Panc1 (cell line): ENCODE data around the gene DNMT3A. TPM values are rescaled to one million over a fixed set of nuclear protein-coding genes. Genes with fewer than 3 reads are reported as not detected.

ENCODE experiments used
- ATAC-seq: fragments of 200-7000 bp; cut with Tn5 transposase; 2 replicates; pipeline ENCODE4 v1.9.1; 2020; ENCODE audit warnings: mild to moderate bottlenecking, moderate library complexity
- BruUV-seq: library from RNA; stranded (reverse); fragments of 400-500 nt; replicated peaks from 2 replicates; lab custom pipeline; 2021; lab: Mats Ljungman, UMichigan
- CTCF ChIA-PET: fragments of 300-600 bp; sonication (Branson Sonifier 250); formaldehyde crosslinking; loops from one replicate; lab custom pipeline; 2022; ENCODE audit warnings: antibody characterized with exemption; lab: Charles Lee
- POLR2A ChIA-PET: fragments of 300-600 bp; sonication (Branson Sonifier 250); formaldehyde crosslinking; loops from one replicate; lab custom pipeline; 2022; ENCODE audit warnings: antibody characterized with exemption; lab: Charles Lee
- DNase-seq: peaks from one replicate; pipeline ENCODE4 v3.0.0-alpha.2; 2010; ENCODE audit warnings: low read depth, low spot score
- H3K27ac ChIP-seq: 2 replicates; pipeline ENCODE4 v1.5.1; 2011; ENCODE audit warnings: mild to moderate bottlenecking, low read length, inconsistent platforms
- H3K27me3 ChIP-seq: fragments of 200-500 bp; sonication (Bioruptor generic); 2 replicates; pipeline ENCODE4 v1.6.0; 2014; ENCODE audit warnings: low read length, inconsistent platforms; ENCODE audit not compliant: control insufficient read depth, insufficient read depth
- H3K36me3 ChIP-seq: fragments of 200-500 bp; sonication (Bioruptor generic); 2 replicates; pipeline ENCODE4 v1.5.1; 2014; ENCODE audit warnings: inconsistent platforms, mild to moderate bottlenecking, low read length, moderate library complexity; ENCODE audit not compliant: control insufficient read depth, insufficient read depth
- H3K4me1 ChIP-seq: 2 replicates; pipeline ENCODE4 v1.5.1; 2011; ENCODE audit warnings: inconsistent platforms, mild to moderate bottlenecking, low read length, moderate library complexity; ENCODE audit not compliant: control insufficient read depth, insufficient read depth
- H3K4me3 ChIP-seq, 2 experiments: 2 replicates each; pipeline ENCODE4 v1.5.1; 2011 to 2012; ENCODE audit warnings: low read depth in 2 of 2, low read length in 2 of 2, mild to moderate bottlenecking in 2 of 2, inconsistent platforms in 1 of 2, moderate library complexity in 1 of 2
- H3K9me3 ChIP-seq: fragments of 200-500 bp; sonication (Bioruptor generic); 2 replicates; pipeline ENCODE4 v1.5.1; 2014; ENCODE audit warnings: low read depth, mild to moderate bottlenecking, inconsistent platforms, low read length, moderate library complexity; ENCODE audit not compliant: control insufficient read depth, insufficient read depth
- POLR2AphosphoS5 ChIP-seq: IDR thresholded peaks from 2 replicates; pipeline ENCODE4 v1.6.1; 2012; ENCODE audit warnings: mild to moderate bottlenecking, low read depth, low read length, moderate library complexity
- SIN3A ChIP-seq: IDR thresholded peaks from 2 replicates; pipeline ENCODE4 v1.6.1; 2012; ENCODE audit warnings: low read depth, mild to moderate bottlenecking, low read length, moderate library complexity, borderline replicate concordance; ENCODE audit not compliant: insufficient read depth
- TCF7L2 ChIP-seq: IDR thresholded peaks from 2 replicates; pipeline ENCODE4 v1.6.1; 2011; ENCODE audit warnings: mild to moderate bottlenecking, low read depth, low read length, inconsistent platforms
- in situ Hi-C: cut with HindIII; loops from 2 replicates; pipeline ENCODE4 v1.10.0; 2016; ENCODE audit warnings: low sequenced_read_pairs, low pct_unique_long_range_greater_than_20kb
- intact Hi-C: fragments of 100-400 bp; cut with micrococcal nuclease; formaldehyde crosslinking; loops from one replicate; pipeline ENCODE4 v1.10.0; 2022; ENCODE audit not compliant: unreplicated experiment
- total RNA-seq: library from RNA; stranded (reverse); gene quantifications from one replicate; pipeline ENCODE4 v1.2.1, GENCODE V29; 2021; ENCODE audit not compliant: unreplicated experiment
- TF ChIP-seq, protein P1 (sequence below): fragments of 450-650 bp; IDR thresholded peaks from 2 replicates; pipeline ENCODE4 v1.5.1; 2017; ENCODE audit warnings: mild to moderate bottlenecking
- TF ChIP-seq, protein P2 (sequence below), 2 experiments: IDR thresholded peaks; 2 replicates each; pipeline ENCODE4 v1.6.1; 2011 to 2012; ENCODE audit warnings: low read depth in 2 of 2, control low read depth in 1 of 2, low read length in 1 of 2, mild to moderate bottlenecking in 1 of 2, moderate library complexity in 1 of 2; ENCODE audit not compliant: insufficient read depth in 1 of 2

DNMT3A gene
- total RNA-seq, 1 experiment from 2014 or later = 29.3 TPM

- Histone ChIP-seq H3K27ac (no peak overlapping the region), H3K9me3 (no peaks in the 10 kb centered on the region), H3K27me3 (no peaks in the 10 kb centered on the region), H3K4me3 (no peak overlapping the region), H3K36me3 (no peaks in the 10 kb centered on the region), H3K4me1 (no peaks in the 10 kb centered on the region; the same call in 1 of the 2 replicates)
- ATAC-seq (no peak), DNase-seq (no peak)
- intact Hi-C loops (no loop called here), in situ Hi-C loops (no loop called here)
- ChIA-PET POLR2A (no interaction called here), CTCF (no interaction called here)
- TF ChIP-seq, protein P1, sequence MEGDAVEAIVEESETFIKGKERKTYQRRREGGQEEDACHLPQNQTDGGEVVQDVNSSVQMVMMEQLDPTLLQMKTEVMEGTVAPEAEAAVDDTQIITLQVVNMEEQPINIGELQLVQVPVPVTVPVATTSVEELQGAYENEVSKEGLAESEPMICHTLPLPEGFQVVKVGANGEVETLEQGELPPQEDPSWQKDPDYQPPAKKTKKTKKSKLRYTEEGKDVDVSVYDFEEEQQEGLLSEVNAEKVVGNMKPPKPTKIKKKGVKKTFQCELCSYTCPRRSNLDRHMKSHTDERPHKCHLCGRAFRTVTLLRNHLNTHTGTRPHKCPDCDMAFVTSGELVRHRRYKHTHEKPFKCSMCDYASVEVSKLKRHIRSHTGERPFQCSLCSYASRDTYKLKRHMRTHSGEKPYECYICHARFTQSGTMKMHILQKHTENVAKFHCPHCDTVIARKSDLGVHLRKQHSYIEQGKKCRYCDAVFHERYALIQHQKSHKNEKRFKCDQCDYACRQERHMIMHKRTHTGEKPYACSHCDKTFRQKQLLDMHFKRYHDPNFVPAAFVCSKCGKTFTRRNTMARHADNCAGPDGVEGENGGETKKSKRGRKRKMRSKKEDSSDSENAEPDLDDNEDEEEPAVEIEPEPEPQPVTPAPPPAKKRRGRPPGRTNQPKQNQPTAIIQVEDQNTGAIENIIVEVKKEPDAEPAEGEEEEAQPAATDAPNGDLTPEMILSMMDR = no peak
- TF ChIP-seq TCF7L2 (no peak), POLR2AphosphoS5 (no peak), SIN3A (no peak)
- TF ChIP-seq, protein P2, sequence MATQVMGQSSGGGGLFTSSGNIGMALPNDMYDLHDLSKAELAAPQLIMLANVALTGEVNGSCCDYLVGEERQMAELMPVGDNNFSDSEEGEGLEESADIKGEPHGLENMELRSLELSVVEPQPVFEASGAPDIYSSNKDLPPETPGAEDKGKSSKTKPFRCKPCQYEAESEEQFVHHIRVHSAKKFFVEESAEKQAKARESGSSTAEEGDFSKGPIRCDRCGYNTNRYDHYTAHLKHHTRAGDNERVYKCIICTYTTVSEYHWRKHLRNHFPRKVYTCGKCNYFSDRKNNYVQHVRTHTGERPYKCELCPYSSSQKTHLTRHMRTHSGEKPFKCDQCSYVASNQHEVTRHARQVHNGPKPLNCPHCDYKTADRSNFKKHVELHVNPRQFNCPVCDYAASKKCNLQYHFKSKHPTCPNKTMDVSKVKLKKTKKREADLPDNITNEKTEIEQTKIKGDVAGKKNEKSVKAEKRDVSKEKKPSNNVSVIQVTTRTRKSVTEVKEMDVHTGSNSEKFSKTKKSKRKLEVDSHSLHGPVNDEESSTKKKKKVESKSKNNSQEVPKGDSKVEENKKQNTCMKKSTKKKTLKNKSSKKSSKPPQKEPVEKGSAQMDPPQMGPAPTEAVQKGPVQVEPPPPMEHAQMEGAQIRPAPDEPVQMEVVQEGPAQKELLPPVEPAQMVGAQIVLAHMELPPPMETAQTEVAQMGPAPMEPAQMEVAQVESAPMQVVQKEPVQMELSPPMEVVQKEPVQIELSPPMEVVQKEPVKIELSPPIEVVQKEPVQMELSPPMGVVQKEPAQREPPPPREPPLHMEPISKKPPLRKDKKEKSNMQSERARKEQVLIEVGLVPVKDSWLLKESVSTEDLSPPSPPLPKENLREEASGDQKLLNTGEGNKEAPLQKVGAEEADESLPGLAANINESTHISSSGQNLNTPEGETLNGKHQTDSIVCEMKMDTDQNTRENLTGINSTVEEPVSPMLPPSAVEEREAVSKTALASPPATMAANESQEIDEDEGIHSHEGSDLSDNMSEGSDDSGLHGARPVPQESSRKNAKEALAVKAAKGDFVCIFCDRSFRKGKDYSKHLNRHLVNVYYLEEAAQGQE (IDR thresholded peaks at IDR 0.05; ENCODE audit: insufficient read depth in 1 of 2, low read depth in 2 of 2, low read length in 1 of 2) = no peak
- BruUV-seq = no TSS peak
These were observed 37.2 kb upstream of the DNMT3A start for GRCh38 chr2:25378731-25379490.

DNA sequence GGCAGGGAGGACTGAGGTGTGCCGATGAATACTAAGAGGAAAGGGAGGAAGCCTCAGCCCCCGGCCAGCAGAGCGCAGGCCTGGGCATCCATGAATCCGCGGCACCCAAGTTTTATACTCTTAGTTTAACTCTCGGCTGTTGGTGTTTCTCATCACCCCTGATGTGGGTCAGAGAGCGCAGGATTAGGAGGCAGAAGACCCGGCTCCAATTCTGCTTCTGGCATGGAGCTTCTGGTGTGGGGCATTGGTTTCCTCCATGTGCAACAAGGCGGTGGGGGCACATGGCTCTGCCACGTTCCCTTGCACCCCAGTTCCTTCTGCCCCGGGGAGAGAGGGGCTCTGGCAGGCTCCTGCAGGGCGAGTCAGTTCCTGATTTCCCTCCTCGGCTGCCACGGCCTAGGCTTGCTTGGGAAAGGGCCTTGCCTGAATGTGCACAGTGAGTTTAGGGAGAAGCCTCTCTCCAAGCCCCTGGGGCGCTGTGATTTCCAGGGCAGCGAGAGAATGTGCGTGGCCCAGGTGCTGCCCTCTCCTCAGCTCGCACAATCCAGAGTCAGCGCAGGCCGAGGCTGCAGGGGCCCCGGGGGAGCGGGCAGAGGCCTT, 36.2 kb upstream of the DNMT3A start:
- ATAC-seq = no peak
- intact Hi-C loops (no loop called here), in situ Hi-C loops (no loop called here)
- DNase-seq = no peak
- ChIA-PET POLR2A (no interaction called here), CTCF (no interaction called here)
- Histone ChIP-seq H3K27me3 (no peaks in the 10 kb centered on the region), H3K4me1 (no peaks in the 10 kb centered on the region; the same call in 1 of the 2 replicates), H3K36me3 (no peaks in the 10 kb centered on the region), H3K4me3 (no peak overlapping the region), H3K27ac (no peak overlapping the region), H3K9me3 (no peaks in the 10 kb centered on the region)
- TF ChIP-seq POLR2AphosphoS5 (no peak), TCF7L2 (no peak), SIN3A (no peak)
- TF ChIP-seq, protein P2 (IDR thresholded peaks at IDR 0.05; ENCODE audit: insufficient read depth in 1 of 2, low read depth in 2 of 2, low read length in 1 of 2) = no peak
- TF ChIP-seq, protein P1 = no peak
- no TSS peak for BruUV-seq
